Transverse colon (tissue), 3 donors: Measurements from ENCODE around the gene RAC2.

Source experiments
- CTCF ChIP-seq, 5 experiments: fragments of 200-600 bp in 3 of 5; fragments of 450-650 bp in 2 of 5; sonication (generic) in 3 of 5; IDR thresholded peaks; 1 replicate in 2 of 5; 2 replicates in 3 of 5; pipeline ENCODE4 v1.5.1; 2016 to 2017; ENCODE audit warnings: antibody characterized with exemption in 5 of 5, inconsistent platforms in 3 of 5, mild to moderate bottlenecking in 2 of 5, moderate library complexity in 1 of 5
- EP300 ChIP-seq: sonication (generic); formaldehyde crosslinking; IDR thresholded peaks from one replicate; pipeline ENCODE4 v1.6.1; 2017; ENCODE audit warnings: antibody characterized with exemption, low read depth
- POLR2A ChIP-seq: fragments of 450-650 bp; IDR thresholded peaks from one replicate; pipeline ENCODE4 v1.6.1; 2016; ENCODE audit warnings: antibody characterized with exemption, mild to moderate bottlenecking, moderate library complexity

- TF ChIP-seq CTCF (IDR thresholded peaks at IDR 0.05) (no peak), POLR2A (no peak), EP300 (no peak)
Measured at GRCh38 chr22:37175414-37176281, 68.4 kb downstream of the RAC2 start.
